Prostate gland (tissue), 2 donors: ENCODE measurements around the gene CDH24.

Source experiments
- POLR2A ChIP-seq: fragments of 450-650 bp; IDR thresholded peaks from one replicate; pipeline ENCODE4 v1.6.1; 2016; ENCODE audit warnings: antibody characterized with exemption, mild to moderate bottlenecking
- TF ChIP-seq, protein P1 (sequence below), 4 experiments: fragments of 200-600 bp in 2 of 4; fragments of 450-650 bp in 2 of 4; sonication (generic) in 2 of 4; IDR thresholded peaks; 1 replicate in 3 of 4; 2 replicates in 1 of 4; pipeline ENCODE4 v1.5.1; 2016 to 2019; ENCODE audit warnings: antibody characterized with exemption in 4 of 4, mild to moderate bottlenecking in 2 of 4, moderate library complexity in 2 of 4

DNA sequence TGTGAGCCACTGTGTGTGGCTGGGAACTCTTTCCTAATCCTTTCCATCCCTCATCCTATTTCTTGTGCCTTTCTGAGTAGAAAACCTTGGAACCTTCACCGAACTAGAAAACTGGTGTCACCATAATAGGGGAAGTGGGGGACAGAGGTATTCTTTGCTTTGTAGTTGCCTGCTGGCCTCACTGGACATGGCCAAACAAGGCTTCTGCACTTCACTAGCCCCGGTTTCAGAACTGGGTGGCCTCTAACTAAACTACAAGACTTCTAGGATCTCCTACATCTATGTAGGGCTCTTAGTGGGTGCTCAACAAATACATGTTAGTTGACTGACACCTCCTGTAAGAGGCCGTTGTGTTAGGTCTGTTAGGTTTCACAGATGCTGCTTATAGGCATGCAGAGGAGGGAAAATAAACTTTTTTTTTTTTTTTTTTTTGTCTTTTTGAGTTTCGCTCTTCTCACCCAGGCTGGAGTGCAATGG lies 48.1 kb upstream of the CDH24 start:
- TF ChIP-seq, protein P1, sequence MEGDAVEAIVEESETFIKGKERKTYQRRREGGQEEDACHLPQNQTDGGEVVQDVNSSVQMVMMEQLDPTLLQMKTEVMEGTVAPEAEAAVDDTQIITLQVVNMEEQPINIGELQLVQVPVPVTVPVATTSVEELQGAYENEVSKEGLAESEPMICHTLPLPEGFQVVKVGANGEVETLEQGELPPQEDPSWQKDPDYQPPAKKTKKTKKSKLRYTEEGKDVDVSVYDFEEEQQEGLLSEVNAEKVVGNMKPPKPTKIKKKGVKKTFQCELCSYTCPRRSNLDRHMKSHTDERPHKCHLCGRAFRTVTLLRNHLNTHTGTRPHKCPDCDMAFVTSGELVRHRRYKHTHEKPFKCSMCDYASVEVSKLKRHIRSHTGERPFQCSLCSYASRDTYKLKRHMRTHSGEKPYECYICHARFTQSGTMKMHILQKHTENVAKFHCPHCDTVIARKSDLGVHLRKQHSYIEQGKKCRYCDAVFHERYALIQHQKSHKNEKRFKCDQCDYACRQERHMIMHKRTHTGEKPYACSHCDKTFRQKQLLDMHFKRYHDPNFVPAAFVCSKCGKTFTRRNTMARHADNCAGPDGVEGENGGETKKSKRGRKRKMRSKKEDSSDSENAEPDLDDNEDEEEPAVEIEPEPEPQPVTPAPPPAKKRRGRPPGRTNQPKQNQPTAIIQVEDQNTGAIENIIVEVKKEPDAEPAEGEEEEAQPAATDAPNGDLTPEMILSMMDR (IDR thresholded peaks at IDR 0.05): no peak
- no peak for TF ChIP-seq POLR2A
